Activated CD4-positive, alpha-beta memory T cell treated with anti-CD3 and anti-CD28 coated beads, Interleukin-2, amount 10 ng/mL, durations not matched to agents 7 days and 5 days (primary cell): ENCODE results near the gene ICAM1. TPM values are rescaled to one million over a fixed set of nuclear protein-coding genes. Genes with fewer than 3 reads are reported as not detected.

Source experiments
- CTCF ChIA-PET: fragments of 350-600 bp; sonication (Branson Sonifier 250); formaldehyde crosslinking; loops from one replicate; lab custom pipeline; 2021; ENCODE audit warnings: antibody characterized with exemption, inconsistent platforms; lab: Charles Lee
- POLR2A ChIA-PET: fragments of 350-600 bp; sonication (Branson Sonifier 250); formaldehyde crosslinking; loops from one replicate; lab custom pipeline; 2021; ENCODE audit warnings: antibody characterized with exemption; lab: Charles Lee
- DNase-seq: peaks from one replicate; pipeline ENCODE4 v3.0.0-alpha.2; 2020
- H3K27ac Mint-ChIP-seq: one replicate; pipeline ENCODE4 v1.8.0; 2021; ENCODE audit warnings: mild to moderate bottlenecking, mixed read lengths
- H3K27me3 Mint-ChIP-seq: one replicate; pipeline ENCODE4 v1.8.0; 2021; ENCODE audit warnings: mixed read lengths
- H3K36me3 Mint-ChIP-seq: one replicate; pipeline ENCODE4 v1.8.0; 2021; ENCODE audit warnings: low read depth, mixed read lengths
- H3K4me1 Mint-ChIP-seq: one replicate; pipeline ENCODE4 v1.8.0; 2021; ENCODE audit warnings: mixed read lengths
- H3K4me3 Mint-ChIP-seq: one replicate; pipeline ENCODE4 v1.8.0; 2021; ENCODE audit warnings: mild to moderate bottlenecking, mixed read lengths
- H3K9me3 Mint-ChIP-seq: one replicate; pipeline ENCODE4 v1.8.0; 2021; ENCODE audit warnings: mixed read lengths
- total RNA-seq, 2 experiments: library from RNA; stranded (reverse); gene quantifications; one replicate each; pipeline ENCODE4 v1.2.3, GENCODE V29; 2021

The ICAM1 gene
- total RNA-seq, 2 experiments from 2014 or later, result 23.8 to 24.3 TPM

- H3K36me3 Mint-ChIP-seq, result peaks cover 16% of the 10 kb centered on the region
- H3K27me3 Mint-ChIP-seq, result peaks cover 82% of the 10 kb centered on the region
- ChIA-PET POLR2A (interaction anchor here (0.8 to 8.9 kb wide), 3 partner anchors 20 to 90 kb away, joined by 3 to 105 read pairs (median 6); partner anchors contain the start of genes ICAM1, RAVER1 and TYK2), CTCF (interaction anchor here (0.6 to 2.4 kb wide), 6 partner anchors 20 to 359 kb away, joined by 3 to 8 read pairs (median 4); partner anchors contain the start of gene ICAM1)
- DNase-seq, result peak; percentile 60
- H3K9me3 Mint-ChIP-seq, result no peaks in the 10 kb centered on the region
- H3K4me1 Mint-ChIP-seq, result peaks cover 86% of the 10 kb centered on the region
- H3K4me3 Mint-ChIP-seq, result peak overlapping the region; percentile 65
- peak overlapping the region; percentile 31 for H3K27ac Mint-ChIP-seq
Measured at GRCh38 chr19:10290876-10291553, 20.1 kb downstream of the ICAM1 start.

DNA sequence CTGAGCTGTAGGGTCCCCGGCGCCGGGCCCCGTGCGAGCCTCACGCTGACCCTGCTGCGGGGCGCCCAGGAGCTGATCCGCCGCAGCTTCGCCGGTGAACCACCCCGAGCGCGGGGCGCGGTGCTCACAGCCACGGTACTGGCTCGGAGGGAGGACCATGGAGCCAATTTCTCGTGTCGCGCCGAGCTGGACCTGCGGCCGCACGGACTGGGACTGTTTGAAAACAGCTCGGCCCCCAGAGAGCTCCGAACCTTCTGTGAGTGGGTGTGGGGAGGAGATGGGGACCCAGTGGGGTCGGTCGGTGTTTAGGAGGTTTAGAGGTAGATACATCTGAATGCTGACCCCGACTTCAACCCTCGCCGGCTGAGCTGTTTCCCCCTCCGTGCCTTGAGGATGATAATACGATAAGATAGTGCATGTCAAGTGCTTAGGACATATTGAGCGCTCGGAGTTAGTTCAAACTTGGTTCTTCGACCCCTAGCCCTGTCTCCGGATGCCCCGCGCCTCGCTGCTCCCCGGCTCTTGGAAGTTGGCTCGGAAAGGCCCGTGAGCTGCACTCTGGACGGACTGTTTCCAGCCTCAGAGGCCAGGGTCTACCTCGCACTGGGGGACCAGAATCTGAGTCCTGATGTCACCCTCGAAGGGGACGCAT is 20.8 kb downstream of the ICAM1 start:
- peaks cover 83% of the 10 kb centered on the region for H3K27me3 Mint-ChIP-seq
- ChIA-PET POLR2A (interaction anchor here (0.8 to 8.9 kb wide), 5 partner anchors 9 to 89 kb away, joined by 3 to 105 read pairs (median 4); partner anchors contain the start of genes ICAM1, RAVER1 and TYK2), CTCF (interaction anchor here (0.6 to 2.4 kb wide), 6 partner anchors 21 to 360 kb away, joined by 3 to 8 read pairs (median 4); partner anchors contain the start of gene ICAM1)
- H3K4me3 Mint-ChIP-seq, result peak overlapping the region; percentile 65
- peak overlapping the region; percentile 56 for H3K27ac Mint-ChIP-seq
- H3K9me3 Mint-ChIP-seq, result no peaks in the 10 kb centered on the region
- DNase-seq, result no peak
- H3K36me3 Mint-ChIP-seq, result peaks cover 9% of the 10 kb centered on the region
- peaks cover 79% of the 10 kb centered on the region for H3K4me1 Mint-ChIP-seq

DNA sequence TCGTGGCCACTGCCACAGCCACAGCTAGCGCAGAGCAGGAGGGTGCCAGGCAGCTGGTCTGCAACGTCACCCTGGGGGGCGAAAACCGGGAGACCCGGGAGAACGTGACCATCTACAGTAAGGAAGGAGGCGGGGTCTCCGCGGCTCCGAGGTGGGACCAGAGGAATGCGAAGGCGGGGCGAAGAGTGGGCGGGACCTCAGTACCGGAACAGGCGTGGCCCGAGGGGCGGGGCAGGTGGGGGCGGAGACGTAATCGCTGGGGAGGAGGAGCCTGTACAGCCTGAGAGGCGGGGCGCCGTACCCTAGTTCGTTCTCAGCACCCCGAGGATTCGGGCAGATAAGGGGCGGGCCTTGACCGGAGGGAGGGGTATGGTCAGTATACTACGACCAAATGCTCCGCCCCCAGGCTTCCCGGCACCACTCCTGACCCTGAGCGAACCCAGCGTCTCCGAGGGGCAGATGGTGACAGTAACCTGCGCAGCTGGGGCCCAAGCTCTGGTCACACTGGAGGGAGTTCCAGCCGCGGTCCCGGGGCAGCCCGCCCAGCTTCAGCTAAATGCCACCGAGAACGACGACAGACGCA is 21.4 kb downstream of the ICAM1 start:
- Mint-ChIP-seq H3K9me3 (no peaks in the 10 kb centered on the region), H3K4me3 (peak overlapping the region; percentile 65), H3K27me3 (peaks cover 82% of the 10 kb centered on the region), H3K27ac (peak overlapping the region; percentile 56), H3K4me1 (peaks cover 73% of the 10 kb centered on the region), H3K36me3 (peaks cover 9% of the 10 kb centered on the region)
- CTCF ChIA-PET, result interaction anchor here (1.3 to 2.4 kb wide), 3 partner anchors 23 to 124 kb away, joined by 3 to 8 read pairs (median 4); no protein-coding TSS in a partner anchor
- peak; percentile 80 for DNase-seq
- POLR2A ChIA-PET, result interaction anchor here (0.8 to 8.9 kb wide), 4 partner anchors 10 to 89 kb away, joined by 3 to 105 read pairs (median 5); partner anchors contain the start of genes ICAM1, RAVER1 and TYK2

GRCh38 chr19:10292789-10293636 is 22.1 kb downstream of the ICAM1 start:
- H3K9me3 Mint-ChIP-seq, result no peaks in the 10 kb centered on the region
- POLR2A ChIA-PET, result interaction anchor here (1.2 to 8.9 kb wide), 2 partner anchors 22 to 88 kb away, joined by 4 to 105 read pairs; partner anchors contain the start of genes ICAM1 and TYK2
- DNase-seq, result no peak
- H3K27me3 Mint-ChIP-seq, result peaks cover 74% of the 10 kb centered on the region
- peaks cover 66% of the 10 kb centered on the region for H3K4me1 Mint-ChIP-seq
- peak overlapping the region; percentile 23 for H3K27ac Mint-ChIP-seq
- H3K36me3 Mint-ChIP-seq, result peaks cover 9% of the 10 kb centered on the region
- CTCF ChIA-PET, result interaction anchor here (1.4 to 2.4 kb wide), 2 partner anchors 24 to 34 kb away, joined by 4 to 8 read pairs; no protein-coding TSS in a partner anchor
- H3K4me3 Mint-ChIP-seq, result peak overlapping the region; percentile 65

DNA sequence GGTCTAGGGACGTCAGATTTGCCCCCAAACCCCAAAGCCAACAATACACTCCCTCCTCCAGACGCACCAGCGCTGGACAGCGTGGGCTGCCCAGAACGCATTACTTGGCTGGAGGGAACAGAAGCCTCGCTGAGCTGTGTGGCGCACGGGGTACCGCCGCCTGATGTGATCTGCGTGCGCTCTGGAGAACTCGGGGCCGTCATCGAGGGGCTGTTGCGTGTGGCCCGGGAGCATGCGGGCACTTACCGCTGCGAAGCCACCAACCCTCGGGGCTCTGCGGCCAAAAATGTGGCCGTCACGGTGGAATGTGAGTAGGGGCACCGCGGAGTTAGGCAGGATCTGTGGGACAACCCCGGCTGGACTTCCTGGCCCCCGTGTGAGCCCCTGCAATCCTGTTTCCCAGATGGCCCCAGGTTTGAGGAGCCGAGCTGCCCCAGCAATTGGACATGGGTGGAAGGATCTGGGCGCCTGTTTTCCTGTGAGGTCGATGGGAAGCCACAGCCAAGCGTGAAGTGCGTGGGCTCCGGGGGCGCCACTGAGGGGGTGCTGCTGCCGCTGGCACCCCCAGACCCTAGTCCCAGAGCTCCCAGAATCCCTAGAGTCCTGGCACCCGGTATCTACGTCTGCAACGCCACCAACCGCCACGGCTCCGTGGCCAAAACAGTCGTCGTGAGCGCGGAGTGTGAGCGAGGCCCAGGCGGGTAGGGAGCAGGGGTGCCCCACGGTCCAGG is 22.9 kb downstream of the ICAM1 start:
- Mint-ChIP-seq H3K9me3 (no peaks in the 10 kb centered on the region), H3K27me3 (peaks cover 70% of the 10 kb centered on the region), H3K4me1 (peaks cover 59% of the 10 kb centered on the region), H3K36me3 (peaks cover 9% of the 10 kb centered on the region), H3K27ac (no peak overlapping the region), H3K4me3 (no peak overlapping the region)
- CTCF ChIA-PET, result no interaction called here
- no peak for DNase-seq
- POLR2A ChIA-PET, result no interaction called here

- ChIA-PET POLR2A (interaction anchor here (2.1 kb wide), 1 partner anchor 24 kb away, joined by 8 read pairs; the partner anchor contains the start of gene ICAM1), CTCF (no interaction called here)
- no peak overlapping the region for H3K27ac Mint-ChIP-seq
- DNase-seq, result no peak
- no peaks in the 10 kb centered on the region for H3K9me3 Mint-ChIP-seq
- H3K36me3 Mint-ChIP-seq, result peaks cover 9% of the 10 kb centered on the region
- peaks cover 65% of the 10 kb centered on the region for H3K27me3 Mint-ChIP-seq
- H3K4me3 Mint-ChIP-seq, result peak overlapping the region; percentile 13
- H3K4me1 Mint-ChIP-seq, result peaks cover 54% of the 10 kb centered on the region
Measured at GRCh38 chr19:10294368-10294697, 23.4 kb downstream of the ICAM1 start.

- H3K27ac Mint-ChIP-seq, result no peak overlapping the region
Measured at GRCh38 chr19:10295305-10295846, 24.5 kb downstream of the ICAM1 start.

GRCh38 chr19:10295847-10296591 is 25.1 kb downstream of the ICAM1 start:
- DNase-seq, result no peak
- no peaks in the 10 kb centered on the region for H3K9me3 Mint-ChIP-seq
- H3K36me3 Mint-ChIP-seq, result peaks cover 9% of the 10 kb centered on the region
- peaks cover 55% of the 10 kb centered on the region for H3K27me3 Mint-ChIP-seq
- CTCF ChIA-PET, result no interaction called here
- no peak overlapping the region for H3K27ac Mint-ChIP-seq
- POLR2A ChIA-PET, result interaction anchor here (0.7 to 2.7 kb wide), 4 partner anchors 9 to 136 kb away, joined by 3 to 10 read pairs (median 6); partner anchors contain the start of genes ICAM1 and ICAM4
- H3K4me1 Mint-ChIP-seq, result peaks cover 41% of the 10 kb centered on the region
- H3K4me3 Mint-ChIP-seq, result peak overlapping the region; percentile 71

More at GRCh38 chr19:10295305-10295846, 24.5 kb downstream of the ICAM1 start:
- ChIA-PET CTCF (no interaction called here), POLR2A (interaction anchor here (0.7 to 2.7 kb wide), 3 partner anchors 8 to 137 kb away, joined by 3 to 10 read pairs (median 8); partner anchors contain the start of genes ICAM1 and ICAM4)
- Mint-ChIP-seq H3K4me3 (peak overlapping the region; percentile 71), H3K27me3 (peaks cover 61% of the 10 kb centered on the region), H3K36me3 (peaks cover 9% of the 10 kb centered on the region), H3K9me3 (no peaks in the 10 kb centered on the region), H3K4me1 (peaks cover 47% of the 10 kb centered on the region)
- peak; percentile 78 for DNase-seq

DNA sequence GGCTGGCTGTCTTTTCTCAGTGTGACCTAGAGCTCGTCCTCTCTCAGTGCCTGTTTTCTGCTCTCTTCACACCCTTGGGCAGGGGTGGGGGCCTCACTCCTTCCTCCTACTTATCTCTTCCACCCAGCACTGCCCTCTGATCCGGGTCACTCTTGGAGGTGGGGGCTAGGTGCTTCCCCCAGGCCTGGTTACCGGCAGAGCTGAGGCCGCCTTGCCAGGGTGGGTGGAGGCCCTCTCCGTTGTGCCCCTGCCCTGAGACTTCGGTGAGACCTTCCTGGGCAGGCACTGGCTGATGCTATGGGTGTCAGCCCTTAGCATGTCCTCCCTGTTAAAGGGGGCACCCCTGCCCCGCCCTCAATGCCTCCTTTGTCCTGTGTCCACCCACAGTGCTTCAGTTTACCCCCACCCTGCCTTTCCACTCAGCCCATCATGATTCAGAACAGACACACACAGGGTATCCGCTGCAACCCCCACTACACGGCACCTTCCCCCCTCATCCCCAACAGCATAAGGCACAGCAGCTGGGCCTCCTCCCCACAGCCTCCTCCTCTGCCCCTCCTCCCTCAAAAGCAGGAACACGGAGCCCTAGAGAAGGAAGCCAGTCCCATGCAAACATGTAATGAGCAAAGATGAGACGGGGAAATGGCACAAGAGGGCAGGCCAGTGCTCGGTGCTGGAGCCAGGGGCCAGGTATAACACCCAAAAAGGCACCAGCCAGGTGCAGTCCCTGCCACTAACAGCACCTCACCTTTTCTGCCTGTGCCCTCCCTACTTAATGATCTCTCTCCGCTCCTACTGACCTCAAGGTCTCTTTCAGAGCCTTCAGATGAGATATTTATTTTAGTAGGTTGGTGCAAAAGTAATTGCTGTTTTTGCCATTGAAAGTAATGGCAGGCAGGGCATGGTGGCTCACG is 28.9 kb downstream of the ICAM1 start:
- H3K4me1 Mint-ChIP-seq, result peaks cover 16% of the 10 kb centered on the region
- H3K36me3 Mint-ChIP-seq, result no peaks in the 10 kb centered on the region
- DNase-seq, result no peak
- ChIA-PET CTCF (interaction anchor here (1.0 to 1.6 kb wide), 3 partner anchors 29 to 106 kb away, joined by 3 to 4 read pairs (median 3); partner anchors contain the start of gene ICAM1), POLR2A (no interaction called here)
- H3K9me3 Mint-ChIP-seq, result no peaks in the 10 kb centered on the region
- peaks cover 24% of the 10 kb centered on the region for H3K27me3 Mint-ChIP-seq
- H3K27ac Mint-ChIP-seq, result no peak overlapping the region
- H3K4me3 Mint-ChIP-seq, result no peak overlapping the region
